CD4-positive, alpha-beta T cell treated with Interleukin-15 for 4 hours (primary cell): ENCODE measurements around the gene CCDC148.

ENCODE experiments used
- DNase-seq: peaks from one replicate; pipeline ENCODE4 v3.0.0-alpha.2; 2020; ENCODE audit warnings: low spot score

The CCDC148 gene

DNA sequence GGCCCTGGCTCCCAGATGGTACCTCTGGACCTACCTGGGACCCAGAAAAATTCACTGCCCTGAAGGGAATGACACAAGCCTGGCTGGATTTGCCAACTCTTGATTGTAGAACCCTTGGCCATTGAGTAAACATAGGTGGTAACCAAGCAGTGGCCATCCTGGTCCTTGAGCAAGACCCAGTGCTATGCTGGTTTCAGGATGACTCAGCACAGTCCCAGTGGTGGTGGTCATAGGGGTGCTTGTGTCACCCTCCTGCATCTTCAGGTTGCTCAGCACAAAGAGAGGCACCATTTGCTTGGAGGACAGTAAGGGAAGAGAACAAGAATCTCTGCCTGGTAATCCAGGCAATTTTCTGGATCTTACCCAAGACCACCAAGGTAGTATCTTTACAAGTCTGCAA lies 302.0 kb downstream of the CCDC148 start:
- no peak for DNase-seq

DNA sequence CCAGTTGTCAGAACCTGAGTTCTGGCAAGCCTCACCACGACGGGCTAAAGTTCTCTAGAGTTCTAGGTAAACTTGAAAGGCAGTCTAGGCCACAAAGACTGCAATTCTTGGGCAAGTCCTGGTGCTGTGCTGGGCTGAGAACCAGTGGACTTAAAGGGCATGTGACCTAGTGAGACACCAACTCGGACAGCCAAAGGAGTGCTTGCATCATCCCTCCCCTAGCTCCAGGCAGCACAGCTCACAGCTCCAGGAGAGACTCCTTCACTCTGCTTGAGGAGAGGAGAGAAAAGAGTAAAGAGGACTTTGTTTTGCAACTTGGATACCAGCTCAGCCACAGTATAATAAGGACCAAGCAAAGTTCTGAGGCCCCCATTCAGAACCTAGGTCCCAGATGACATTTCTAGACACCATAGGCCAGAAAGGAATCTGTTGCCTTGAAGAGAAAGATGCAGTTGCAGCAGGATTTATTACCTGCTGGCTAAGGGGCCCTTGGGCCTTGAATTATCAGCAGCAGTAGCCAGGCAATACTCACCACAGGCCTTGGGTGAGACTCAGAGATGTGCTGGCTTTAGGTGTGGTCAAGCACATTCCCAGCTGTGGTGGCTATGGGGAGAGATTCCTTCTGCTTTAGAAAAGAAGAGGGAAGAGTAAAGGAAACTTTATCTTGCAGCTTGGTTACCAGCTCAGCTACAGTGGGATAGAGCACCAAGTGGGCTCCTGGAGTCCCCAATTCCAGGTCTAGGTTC lies 303.1 kb downstream of the CCDC148 start:
- no peak for DNase-seq

DNA sequence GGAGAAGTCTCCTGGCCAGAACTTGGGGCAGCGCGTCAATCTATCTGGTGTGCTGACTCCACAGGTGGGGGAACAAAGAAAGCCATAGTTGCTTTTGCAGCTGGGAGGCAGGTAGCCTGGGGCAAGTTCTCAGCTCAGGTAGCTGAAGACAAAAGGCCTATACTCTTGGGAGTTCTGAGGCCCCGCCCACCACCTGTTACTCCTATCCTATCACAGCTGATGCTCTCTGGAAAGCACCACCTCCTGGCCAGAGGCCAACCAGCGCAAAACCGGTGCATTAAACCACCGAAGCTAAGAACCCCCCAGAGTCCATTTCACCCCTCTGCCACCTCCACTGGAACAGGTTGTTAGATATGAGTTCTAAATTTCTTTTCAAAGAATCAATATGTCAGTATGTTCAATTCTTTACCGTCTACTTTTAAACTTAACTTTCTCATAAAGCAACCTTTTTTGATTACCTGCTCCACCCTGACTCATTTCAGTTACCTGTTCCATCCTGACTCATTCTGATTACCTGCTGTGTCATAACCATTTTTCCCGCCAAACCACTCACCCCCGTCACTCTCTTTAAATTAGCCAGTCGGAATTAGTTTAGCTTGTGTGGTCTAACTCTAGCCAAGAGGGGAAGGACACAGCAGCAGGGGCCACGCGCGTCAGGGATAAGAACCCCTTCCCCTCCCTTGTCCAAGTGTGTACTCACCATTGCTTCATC lies 311.5 kb downstream of the CCDC148 start:
- DNase-seq = no peak

DNA sequence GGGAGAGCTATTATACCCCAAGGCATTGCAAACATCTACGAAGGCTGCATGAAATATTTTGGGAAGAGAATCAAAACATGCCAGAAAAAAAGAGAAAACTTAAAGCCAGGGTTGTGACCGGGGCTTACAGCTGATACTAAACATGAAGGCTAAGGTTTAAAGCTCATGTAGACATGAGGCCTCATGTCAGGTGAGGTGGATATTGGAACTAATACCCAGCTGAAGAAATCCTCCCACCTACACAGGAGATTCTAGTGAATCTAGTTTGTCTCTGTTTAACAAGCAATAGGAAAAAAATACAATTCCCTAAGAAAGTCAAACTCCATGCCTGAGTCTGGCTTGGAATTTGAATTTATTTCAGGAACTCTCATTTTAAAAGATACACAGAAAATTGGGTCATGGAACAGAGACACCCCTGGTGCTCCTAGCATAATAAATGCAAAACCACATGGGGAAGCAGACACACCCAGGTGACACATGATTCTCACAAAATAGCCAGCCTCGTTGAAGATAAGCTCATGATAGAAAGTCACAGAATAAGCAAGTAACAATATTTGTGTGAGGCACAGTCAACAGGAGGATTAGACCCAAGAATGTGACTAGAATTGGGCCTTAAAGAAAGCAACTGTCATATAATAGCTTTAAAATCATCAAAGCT lies 312.7 kb downstream of the CCDC148 start:
- DNase-seq = no peak

DNA sequence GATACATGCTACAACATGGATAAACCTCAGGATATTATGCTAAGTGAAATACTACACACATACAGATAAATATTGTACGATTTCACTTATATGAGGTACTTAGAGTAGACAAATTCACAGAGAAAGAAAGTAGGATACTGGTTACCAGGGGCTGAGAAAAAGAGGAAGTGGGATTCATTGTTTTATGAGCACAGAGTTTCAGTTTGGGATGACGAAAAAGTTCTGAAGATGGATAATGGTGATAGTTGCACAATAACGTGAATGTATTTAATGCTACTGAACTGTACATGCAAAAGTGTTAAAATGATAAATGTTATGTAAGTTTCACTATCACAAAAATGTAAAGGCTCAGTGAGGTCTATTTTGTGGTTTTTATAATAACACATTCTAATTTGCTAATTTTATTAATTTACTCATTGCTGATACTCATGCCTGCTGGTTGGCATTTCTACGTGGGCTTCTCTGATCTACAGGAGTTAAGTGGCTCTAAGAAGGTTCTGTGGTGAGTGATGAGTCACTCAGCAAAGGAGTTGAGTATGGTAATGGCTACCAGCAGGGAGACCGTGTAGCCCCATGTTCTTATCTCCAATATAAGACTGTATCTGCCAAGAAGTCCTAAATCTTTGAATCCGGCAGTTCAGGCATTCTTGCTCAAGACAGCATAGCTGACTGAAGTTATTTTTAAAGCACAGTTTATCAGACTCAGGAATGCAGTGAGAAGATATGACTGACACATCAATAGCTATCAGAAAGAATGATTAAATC lies 313.8 kb downstream of the CCDC148 start:
- DNase-seq = no peak

DNA sequence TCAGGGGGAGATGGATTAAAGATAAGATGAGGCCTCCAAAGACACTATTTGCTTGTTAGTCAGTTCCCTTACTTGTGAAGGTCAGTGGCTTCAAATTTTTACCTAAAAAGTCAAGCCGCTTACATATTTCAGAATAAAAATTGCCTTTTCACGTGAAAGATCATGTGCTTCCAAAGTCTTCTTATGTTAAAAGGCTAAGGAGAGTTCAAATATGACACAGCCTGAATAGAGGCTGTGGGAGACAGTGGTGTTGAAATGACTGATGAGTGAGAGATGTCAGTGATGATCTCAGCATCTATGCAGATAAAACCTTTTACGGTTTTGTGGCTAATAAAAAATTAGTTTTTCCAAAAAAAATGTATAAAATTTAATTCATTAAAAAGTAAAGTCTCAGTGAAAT lies 314.4 kb downstream of the CCDC148 start:
- no peak for DNase-seq

DNA sequence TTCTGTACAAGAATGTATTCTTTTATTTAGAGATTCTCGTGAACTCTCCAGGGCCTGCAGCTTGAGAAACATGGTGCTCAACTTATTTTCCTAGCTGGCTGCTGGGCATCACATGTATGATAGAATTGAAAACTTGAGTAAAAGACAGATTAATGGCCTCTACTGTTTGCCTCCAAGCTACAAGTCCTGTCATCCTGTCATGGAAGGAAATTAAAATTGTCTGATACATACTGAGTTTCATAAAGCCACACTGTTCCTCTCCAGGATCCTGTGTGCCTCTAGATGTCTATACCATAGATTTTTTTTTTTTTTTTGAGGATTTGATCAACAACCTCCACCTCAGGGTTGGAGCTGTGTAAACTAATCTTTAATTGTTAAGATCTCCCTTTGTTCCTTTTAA lies 316.4 kb downstream of the CCDC148 start:
- DNase-seq = no peak

DNA sequence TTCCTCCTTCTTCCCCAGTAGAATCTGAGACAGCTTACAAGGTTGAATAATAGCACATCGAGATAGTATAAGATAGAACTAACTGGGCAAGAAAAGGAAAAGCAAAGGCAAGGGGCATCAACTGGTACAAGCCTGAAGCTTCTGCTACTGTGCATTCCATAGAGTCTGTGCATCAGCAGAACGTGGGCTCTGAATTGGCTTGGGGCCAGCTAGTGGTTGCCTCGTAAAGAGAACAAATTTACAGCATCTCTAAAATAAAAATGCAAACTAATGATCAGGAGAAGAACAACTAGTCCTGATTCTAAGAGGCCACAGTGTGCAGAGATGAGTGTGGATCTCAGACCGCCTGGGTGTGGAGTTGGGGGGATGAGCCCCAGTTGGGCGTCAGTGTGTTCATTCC lies 318.3 kb downstream of the CCDC148 start:
- DNase-seq = no peak

DNA sequence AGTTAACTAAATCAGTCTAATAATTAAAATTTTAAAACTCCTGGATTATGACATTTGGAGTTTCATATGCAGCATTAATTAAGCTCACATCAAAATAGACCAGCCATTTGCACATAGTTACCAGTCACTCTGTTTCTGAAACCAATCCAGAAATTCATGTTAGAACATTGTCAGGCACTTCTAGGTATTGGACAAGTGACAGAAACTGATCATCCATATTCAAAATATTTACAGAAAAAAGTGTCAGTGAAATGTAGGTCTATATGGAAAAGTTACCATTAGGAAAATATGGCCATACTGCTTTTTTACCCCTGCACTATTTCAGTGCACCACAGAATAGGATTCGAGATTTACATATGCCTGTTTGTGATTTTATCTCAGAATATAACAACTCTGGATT lies 321.5 kb downstream of the CCDC148 start:
- DNase-seq = no peak

DNA sequence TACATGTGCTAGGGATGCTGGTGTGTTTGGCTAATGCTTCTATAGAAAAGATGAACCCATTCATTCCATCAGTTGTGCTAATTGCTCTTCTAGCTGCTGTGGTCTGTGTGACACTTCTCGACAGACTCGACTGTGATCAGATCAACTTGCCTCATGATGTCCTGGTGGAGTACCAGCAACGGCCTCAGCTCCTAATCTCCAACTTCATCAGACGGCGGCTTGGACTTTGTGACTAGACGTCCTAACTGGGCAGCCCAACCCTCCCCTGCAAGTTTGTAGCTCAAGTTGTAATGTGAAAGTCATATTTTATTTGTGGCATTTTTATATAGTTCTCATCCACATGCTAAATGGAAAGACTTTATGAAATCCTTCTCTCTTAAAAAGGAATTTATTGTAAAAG lies 321.9 kb downstream of the CCDC148 start:
- no peak for DNase-seq

DNA sequence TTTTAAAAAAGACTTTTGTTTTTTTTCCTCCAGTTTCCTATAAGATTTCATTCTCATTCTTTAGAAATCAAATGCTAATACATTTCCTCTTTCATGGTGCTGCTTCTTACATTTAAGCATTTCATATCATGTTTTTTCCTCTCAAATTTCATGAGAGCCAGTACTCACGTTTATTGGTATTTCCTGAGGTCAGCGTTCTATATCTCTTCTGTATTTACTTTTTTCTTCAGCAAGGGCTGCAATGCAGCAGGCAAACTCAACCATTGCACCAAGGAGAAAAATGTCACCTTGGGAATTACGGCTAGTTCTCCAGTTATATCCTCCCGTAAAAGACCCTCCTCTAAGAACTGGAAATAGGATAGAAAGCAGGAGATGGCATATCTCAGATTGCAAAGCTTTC lies 322.5 kb downstream of the CCDC148 start:
- no peak for DNase-seq

DNA sequence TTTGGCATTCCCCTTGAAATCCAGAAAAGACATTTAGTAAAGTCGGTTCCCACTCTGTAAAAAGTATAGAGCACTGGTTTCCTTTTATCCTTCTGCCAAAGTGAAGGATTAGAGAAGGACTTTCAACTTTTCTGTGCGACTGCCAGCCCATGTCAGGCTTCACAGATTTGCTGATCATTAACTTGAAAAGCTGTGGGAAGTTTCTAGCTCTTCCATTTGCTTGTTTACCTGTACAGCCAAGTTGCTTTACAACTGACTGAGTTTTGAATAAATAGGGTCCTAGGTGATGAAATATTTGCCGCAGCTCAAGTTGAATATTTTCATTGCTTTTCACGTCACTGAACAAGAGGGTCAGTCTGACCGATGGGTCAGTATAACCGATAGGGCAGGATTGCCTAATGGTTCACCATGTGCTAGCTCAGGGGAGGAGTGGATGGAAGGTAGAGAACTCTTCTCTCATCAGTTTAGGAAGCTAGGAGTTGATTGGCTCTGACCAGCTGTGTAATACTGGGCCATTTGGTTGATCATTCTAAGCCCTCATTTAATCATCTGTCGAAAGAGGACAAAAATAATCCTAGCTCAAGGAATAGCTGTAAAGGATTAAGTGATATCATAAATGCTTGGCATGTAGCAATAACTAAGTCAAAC lies 324.5 kb downstream of the CCDC148 start:
- no peak for DNase-seq

DNA sequence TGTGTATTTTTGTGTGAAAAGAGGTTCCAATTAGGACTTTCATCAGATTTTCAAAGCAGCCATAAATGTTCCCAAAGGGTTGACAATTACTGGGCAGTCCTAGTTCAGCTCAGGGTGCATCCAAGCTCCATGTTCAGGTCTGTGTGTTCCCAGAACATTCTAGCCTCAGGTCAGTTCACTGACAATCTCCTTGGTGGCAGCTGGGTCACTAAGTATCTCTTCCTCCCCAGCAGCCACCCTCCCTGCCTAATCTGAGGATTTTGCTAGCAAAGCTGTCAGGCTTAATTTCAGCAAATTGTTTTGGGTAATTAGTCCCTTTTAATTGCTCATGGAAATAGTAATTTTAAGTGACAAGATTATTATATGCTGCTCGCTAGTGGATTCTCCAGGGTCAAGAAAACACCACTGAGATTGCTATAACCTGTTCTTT lies 325.1 kb downstream of the CCDC148 start:
- no peak for DNase-seq

DNA sequence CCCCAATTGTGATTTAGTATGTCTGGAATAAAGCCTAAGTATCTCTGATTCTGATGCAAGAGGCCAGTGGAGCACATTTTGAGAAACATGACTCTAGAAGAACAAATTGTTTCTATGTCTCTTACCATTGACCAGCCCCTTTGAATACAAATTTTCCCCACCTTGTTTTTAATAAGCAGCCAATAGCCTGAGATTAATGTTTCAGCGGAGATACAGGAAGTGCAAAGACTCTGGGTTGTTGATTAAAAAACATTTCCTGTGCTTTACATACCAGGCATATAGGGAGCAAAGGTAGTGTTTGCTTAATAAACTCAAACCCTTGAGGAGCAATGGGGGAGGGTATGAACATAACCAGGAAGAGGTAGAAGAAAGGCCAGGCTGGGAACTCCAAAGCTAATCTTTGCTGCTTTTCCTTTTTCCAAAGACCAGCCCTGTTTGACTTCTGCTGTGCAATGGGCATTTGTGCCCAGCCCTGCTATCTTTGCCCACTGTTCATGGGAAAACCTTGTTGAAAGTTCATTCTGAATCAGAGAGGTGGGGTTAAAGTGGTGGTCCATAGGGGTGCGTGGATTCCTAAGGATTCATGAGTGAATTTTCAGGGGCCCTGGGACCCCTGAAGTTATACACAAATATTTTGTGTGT lies 325.6 kb downstream of the CCDC148 start:
- no peak for DNase-seq

DNA sequence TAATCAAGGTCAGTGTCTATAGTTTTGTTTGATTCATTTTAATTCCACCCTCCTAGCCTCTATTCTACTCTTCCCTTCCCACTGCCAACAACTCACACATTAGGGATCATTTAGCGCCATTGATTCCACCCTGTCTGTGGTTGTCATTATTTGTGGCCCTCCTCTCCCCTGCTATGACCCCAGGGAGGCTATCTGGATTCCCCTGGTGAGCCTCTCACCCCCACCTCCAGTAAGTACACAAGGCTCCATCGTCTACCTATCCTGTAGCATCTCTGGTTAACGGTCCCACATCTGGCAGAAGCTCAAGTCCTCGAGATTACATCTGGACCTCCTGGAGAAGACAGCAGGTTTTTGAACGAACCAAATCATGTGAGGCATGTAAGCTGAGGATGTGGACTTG lies 327.5 kb downstream of the CCDC148 start:
- DNase-seq = no peak

DNA sequence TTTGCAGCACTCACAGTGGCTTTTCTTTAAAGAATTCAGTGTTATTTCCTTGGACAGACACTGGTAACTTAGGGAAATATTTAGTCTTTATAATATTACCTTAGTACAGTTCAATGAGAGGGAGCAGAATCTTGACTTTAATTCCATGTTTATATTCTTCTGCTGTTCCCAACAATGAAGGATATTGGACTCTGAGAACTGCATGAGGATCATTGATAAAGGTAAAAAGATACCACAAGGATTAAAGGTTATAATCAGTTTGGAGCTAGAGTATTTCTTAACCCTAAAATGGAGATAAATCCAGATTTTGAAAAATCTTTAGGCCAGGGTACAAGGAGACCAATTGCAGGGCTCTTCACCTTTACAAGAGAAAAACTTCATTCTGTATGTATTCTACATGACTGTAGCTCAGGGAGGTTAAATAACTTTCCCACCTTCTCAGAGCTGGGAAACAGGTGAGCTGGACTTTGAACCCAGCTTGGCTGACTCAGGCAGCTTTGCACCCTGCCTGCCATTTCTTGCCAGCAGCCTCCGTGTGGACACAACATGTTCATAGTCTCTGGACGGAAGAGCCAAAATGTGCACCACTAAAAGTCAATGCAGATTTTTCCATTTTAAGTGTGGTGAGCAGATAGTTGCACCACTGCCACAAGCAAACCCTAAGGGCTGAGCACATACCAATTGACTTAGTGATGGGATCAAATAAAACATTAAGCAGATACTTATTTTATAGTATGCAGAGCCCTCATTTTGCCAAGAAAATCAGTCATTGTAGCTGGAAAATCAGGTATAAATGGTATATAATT lies 328.2 kb downstream of the CCDC148 start:
- no peak for DNase-seq

DNA sequence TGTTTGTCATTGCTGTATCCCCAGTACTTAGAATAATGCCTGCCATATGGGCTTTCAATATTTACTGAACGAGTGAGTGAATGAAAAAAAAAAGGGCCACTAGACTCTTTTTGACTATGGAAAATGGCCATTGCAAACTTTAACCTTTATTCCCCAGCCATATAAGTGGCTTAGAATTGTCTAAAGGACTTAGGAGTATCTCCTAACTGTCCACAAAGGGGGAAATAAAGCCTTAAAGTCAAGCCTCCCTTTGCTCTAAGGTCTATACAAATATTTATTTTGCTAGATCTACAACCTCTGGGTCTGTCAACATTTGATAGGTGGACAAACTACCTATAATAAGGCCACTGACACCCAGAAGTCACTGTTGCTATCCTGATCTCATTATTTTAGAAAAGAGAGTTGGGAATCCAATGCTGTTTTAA lies 329.2 kb downstream of the CCDC148 start:
- DNase-seq = no peak

DNA sequence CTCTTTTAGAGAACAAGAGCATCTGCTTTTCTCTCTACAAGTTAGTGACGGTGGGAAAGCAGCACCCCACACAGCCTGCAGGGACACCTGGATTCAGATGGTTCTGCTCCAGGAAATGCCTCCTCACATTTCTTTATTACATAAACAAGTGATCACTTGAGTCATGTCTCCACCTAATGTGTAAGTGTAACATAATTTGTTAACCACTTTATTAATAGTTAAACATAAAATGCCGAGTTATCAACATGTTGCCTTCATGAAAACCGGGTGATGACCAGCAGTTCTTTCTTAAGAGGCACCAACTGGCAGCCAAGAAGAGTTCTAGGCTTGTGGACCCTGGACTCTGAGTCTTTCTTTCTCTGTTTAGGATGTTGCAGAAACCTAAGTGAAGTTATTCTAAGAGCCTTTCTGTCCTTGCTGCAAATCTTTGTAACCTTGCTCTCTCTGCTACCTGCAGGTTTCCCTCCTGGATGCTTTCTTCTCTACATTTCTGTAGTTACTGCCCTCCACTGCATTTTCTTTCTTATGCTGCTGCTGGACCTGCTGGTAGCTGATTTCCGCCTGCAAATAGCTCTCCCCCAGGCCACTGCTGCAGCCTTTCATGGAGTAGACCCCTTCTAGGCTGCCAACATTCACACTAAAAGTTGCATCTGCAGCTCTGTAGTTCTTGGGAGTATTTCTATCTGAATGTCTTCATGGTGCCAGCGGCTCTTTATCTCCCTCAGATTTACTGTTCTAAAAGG lies 330.6 kb downstream of the CCDC148 start:
- no peak for DNase-seq

DNA sequence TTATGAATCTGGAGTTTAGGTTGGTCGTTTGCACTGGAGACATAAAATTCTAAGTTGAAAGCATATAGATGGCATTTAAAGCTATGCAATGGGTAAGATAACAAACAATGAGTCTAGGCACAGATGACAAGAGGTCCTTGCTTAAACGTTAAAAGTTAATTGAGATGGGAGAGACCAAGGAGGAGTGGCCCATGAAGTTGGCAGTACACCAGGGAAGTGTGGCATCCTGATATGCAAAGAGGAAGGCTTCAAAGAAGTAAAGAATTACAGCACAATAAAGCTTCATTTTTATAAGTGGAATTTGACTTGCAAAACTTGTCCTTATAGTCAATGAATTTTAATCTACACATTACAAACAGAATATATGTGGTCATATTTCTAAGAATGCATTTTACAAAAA lies 331.7 kb downstream of the CCDC148 start:
- no peak for DNase-seq
